IMR-90 (cell line): Measurements from ENCODE around the gene ADAMTS14. TPM values are rescaled to one million over a fixed set of nuclear protein-coding genes. Genes with fewer than 3 reads are reported as not detected.
A peak's percentile ranks its signal among the peaks of the same experiment; 100 is the strongest.

Experiments
- ATAC-seq: fragments of 200-7000 bp; cut with Tn5 transposase; 2 replicates; pipeline ENCODE4 v1.9.1; 2020; ENCODE audit warnings: low read depth, mild to moderate bottlenecking, moderate library complexity
- BruUV-seq: library from RNA; stranded (reverse); fragments of 400-500 nt; replicated peaks from 2 replicates; lab custom pipeline; 2021; lab: Mats Ljungman, UMichigan
- CTCF ChIA-PET: fragments of 300-600 bp; formaldehyde crosslinking; extraction: SDS; loops from one replicate; lab custom pipeline; 2021; ENCODE audit warnings: antibody characterized with exemption; lab: Yijun Ruan, JAX
- POLR2A ChIA-PET: fragments of 300-600 bp; sonication (Branson Sonifier 250); formaldehyde crosslinking; loops from one replicate; lab custom pipeline; 2022; ENCODE audit warnings: antibody characterized with exemption; ENCODE audit not compliant: unreplicated experiment; lab: Charles Lee
- DNase-seq: peaks from one replicate; pipeline ENCODE4 v3.0.0; 2013
- H2AFZ ChIP-seq: replicated peaks from 2 replicates; pipeline ENCODE3; 2013; ENCODE audit warnings: low read length, mild to moderate bottlenecking; ENCODE audit not compliant: poor library complexity
- H2AK5ac ChIP-seq: 2 replicates; pipeline ENCODE4 v1.6.1; 2013; ENCODE audit warnings: low read depth, low read length, inconsistent platforms
- H2AK9ac ChIP-seq: replicated peaks from 2 replicates; pipeline ENCODE3; 2013; ENCODE audit warnings: mild to moderate bottlenecking, low read depth, low read length, moderate library complexity; ENCODE audit not compliant: poor library complexity
- H2BK120ac ChIP-seq: 2 replicates; pipeline ENCODE4 v1.6.1; 2013; ENCODE audit warnings: low read depth, low read length, inconsistent platforms
- H2BK15ac ChIP-seq: 3 replicates; pipeline ENCODE4 v1.6.1; 2013; ENCODE audit warnings: low read depth, low read length, inconsistent platforms
- H2BK20ac ChIP-seq: 2 replicates; pipeline ENCODE4 v1.6.1; 2013; ENCODE audit warnings: low read depth, mild to moderate bottlenecking, inconsistent platforms, low read length, moderate library complexity
- H2BK5ac ChIP-seq: 2 replicates; pipeline ENCODE4 v1.6.1; 2013; ENCODE audit warnings: mild to moderate bottlenecking, low read depth, low read length, inconsistent platforms; ENCODE audit not compliant: poor library complexity, severe bottlenecking
- H3K14ac ChIP-seq: replicated peaks from 2 replicates; pipeline ENCODE4 v1.6.1; 2013; ENCODE audit warnings: low read depth, low read length, inconsistent platforms
- H3K18ac ChIP-seq: 2 replicates; pipeline ENCODE4 v1.6.1; 2013; ENCODE audit warnings: low read depth, low read length, control low read depth
- H3K23ac ChIP-seq: 2 replicates; pipeline ENCODE4 v1.6.1; 2013; ENCODE audit warnings: low read depth, low read length, inconsistent platforms
- H3K27ac ChIP-seq: 2 replicates; pipeline ENCODE4 v1.5.1; 2013; ENCODE audit warnings: mild to moderate bottlenecking, control low read depth, low read length; ENCODE audit not compliant: insufficient read depth
- H3K27me3 ChIP-seq: 2 replicates; pipeline ENCODE4 v1.6.1; 2013; ENCODE audit warnings: low read length; ENCODE audit not compliant: control insufficient read depth, insufficient read depth
- H3K36me3 ChIP-seq: 2 replicates; pipeline ENCODE4 v1.6.1; 2013; ENCODE audit warnings: low read length, mixed read lengths; ENCODE audit not compliant: control insufficient read depth, insufficient read depth
- H3K4ac ChIP-seq: 2 replicates; pipeline ENCODE4 v1.6.1; 2013; ENCODE audit warnings: low read depth, low read length, inconsistent platforms
- H3K4me1 ChIP-seq: 2 replicates; pipeline ENCODE4 v1.6.1; 2013; ENCODE audit warnings: low read length, mixed read lengths; ENCODE audit not compliant: control insufficient read depth, insufficient read depth
- H3K4me2 ChIP-seq: 2 replicates; pipeline ENCODE4 v1.6.1; 2013; ENCODE audit warnings: low read depth, mild to moderate bottlenecking, control low read depth, low read length, moderate library complexity
- H3K4me3 ChIP-seq: 2 replicates; pipeline ENCODE4 v1.5.1; 2013; ENCODE audit warnings: low read depth, mild to moderate bottlenecking, control low read depth, low read length, moderate library complexity; ENCODE audit not compliant: insufficient read depth
- H3K56ac ChIP-seq: 2 replicates; pipeline ENCODE4 v1.6.1; 2013; ENCODE audit warnings: low read length, inconsistent platforms; ENCODE audit not compliant: insufficient read depth; ENCODE audit errors: extremely low read depth
- H3K79me1 ChIP-seq, 2 experiments: 2 replicates each; pipeline ENCODE4 v1.6.1; 2013; ENCODE audit warnings: low read length in 2 of 2, inconsistent platforms in 1 of 2, low read depth in 1 of 2
- H3K9ac ChIP-seq: 2 replicates; pipeline ENCODE4 v1.6.1; 2013; ENCODE audit warnings: low read depth, low read length, control low read depth
- H3K9me1 ChIP-seq: 2 replicates; pipeline ENCODE4 v1.6.1; 2013; ENCODE audit warnings: low read length, inconsistent platforms; ENCODE audit not compliant: insufficient read depth
- H3K9me3 ChIP-seq: 2 replicates; pipeline ENCODE4 v1.6.1; 2013; ENCODE audit warnings: low read length; ENCODE audit not compliant: control insufficient read depth, insufficient read depth
- H4K20me1 ChIP-seq: 2 replicates; pipeline ENCODE4 v1.6.1; 2013; ENCODE audit warnings: low read length, inconsistent platforms; ENCODE audit not compliant: insufficient read depth
- H4K5ac ChIP-seq: 2 replicates; pipeline ENCODE4 v1.6.1; 2013; ENCODE audit warnings: mild to moderate bottlenecking, low read depth, low read length, control low read depth
- H4K8ac ChIP-seq, 2 experiments: 2 replicates each; pipeline ENCODE4 v1.6.1; 2013; ENCODE audit warnings: low read depth in 2 of 2, low read length in 2 of 2, control low read depth in 1 of 2, inconsistent platforms in 1 of 2
- H4K91ac ChIP-seq: 2 replicates; pipeline ENCODE4 v1.6.1; 2013; ENCODE audit warnings: low read depth, low read length, inconsistent platforms; ENCODE audit not compliant: insufficient read depth
- FOS ChIP-seq: fragments of 150-350 bp; IDR thresholded peaks from 2 replicates; pipeline ENCODE4 v1.6.1; 2016; ENCODE audit warnings: low read depth, low read length
- USF2 ChIP-seq: fragments of 150-350 bp; IDR thresholded peaks from 2 replicates; pipeline ENCODE4 v1.6.1; 2017; ENCODE audit warnings: mild to moderate bottlenecking, antibody characterized with exemption, low read length, low read depth
- WGBS, 2 experiments: methylation state at CpG; one replicate each; pipeline versions ENCODE4 v1.1.5 to v1.1.7; 2013; ENCODE audit warnings: missing lambda C conversion rate in 2 of 2; ENCODE audit not compliant: insufficient read length in 1 of 2; ENCODE audit errors: extremely low coverage in 2 of 2; 5-methylcytosine and 5-hydroxymethylcytosine counted together
- dilution Hi-C: fragments of 300-500 bp; cut with HindIII; formaldehyde crosslinking; loops from one replicate; pipeline ENCODE4 v1.14.3; 2018; ENCODE audit warnings: low sequenced_read_pairs; ENCODE audit not compliant: unreplicated experiment
- in situ Hi-C: fragments of 300-500 bp; cut with MboI; formaldehyde crosslinking; loops from 3 replicates; pipeline ENCODE4 v1.14.3; 2019; ENCODE audit warnings: low sequenced_read_pairs, inconsistent platforms, mixed read lengths
- intact Hi-C: fragments of 100-400 bp; cut with micrococcal nuclease; formaldehyde crosslinking; loops from 2 replicates; pipeline ENCODE4 v1.10.0; 2022
- polyA plus RNA-seq, 3 experiments: library from polyadenylated mRNA; depleted of rRNA; stranded (reverse); fragments of >200 nt; gene quantifications; 2 replicates each; pipeline ENCODE4 v1.2.3, GENCODE V29; 2012; ENCODE audit warnings: low replicate concordance in 1 of 3
- total RNA-seq: library from RNA; depleted of rRNA; stranded (reverse); fragments of >200 nt; gene quantifications from 2 replicates; pipeline ENCODE4 v1.2.3, GENCODE V29; 2012

ADAMTS14 gene
- total and polyA plus RNA-seq, 2 of the 4 experiments (the other 2 are of a cell fraction), result under 0.01 to 0.31 TPM

DNA sequence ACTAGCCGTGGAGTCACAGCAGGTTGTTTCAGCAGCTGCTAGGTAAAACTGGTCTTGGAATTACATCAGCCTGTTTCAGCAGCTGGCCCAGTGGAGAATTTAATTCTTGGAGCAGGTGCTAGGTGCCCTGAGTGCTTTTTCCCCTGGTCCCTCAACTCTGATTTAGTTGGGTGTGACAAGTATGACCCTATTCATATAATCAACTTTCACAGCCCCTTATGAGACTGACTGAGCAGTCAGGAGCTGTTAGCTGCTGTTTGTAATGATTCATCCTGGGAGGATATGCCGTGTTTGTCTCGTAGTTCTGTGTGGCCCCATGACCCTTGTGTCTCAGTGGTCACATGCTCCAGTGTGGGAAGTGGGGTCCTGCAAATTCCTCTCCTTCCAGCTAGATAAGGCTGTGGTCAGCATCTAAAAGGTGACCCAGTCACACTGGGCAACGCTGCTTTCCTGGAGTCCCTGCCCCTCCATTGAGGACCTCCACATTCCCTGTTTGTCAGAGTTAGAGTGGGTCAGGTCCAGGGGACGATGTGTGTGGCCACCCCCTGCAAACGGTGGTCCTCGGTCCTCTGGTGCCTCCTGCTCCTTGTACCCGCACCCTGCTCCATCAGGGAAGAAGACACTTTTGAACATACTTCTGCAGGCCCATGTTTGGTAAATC, 84.5 kb downstream of the ADAMTS14 start:
- WGBS, 2 experiments, result 40% methylated on average over 2 of the region's 8 CpGs; no CpG with 5 or more reads in 1 of the 2 experiments
- no TSS peak for BruUV-seq
- TF ChIP-seq FOS (no peak), USF2 (peak; percentile 78)
- Histone ChIP-seq H3K23ac (no peak overlapping the region), H3K27me3 (peaks cover 19% of the 10 kb centered on the region), H3K36me3 (no peaks in the 10 kb centered on the region), H4K20me1 (no peaks in the 10 kb centered on the region), H3K14ac (no peak overlapping the region), H3K4me1 (no peaks in the 10 kb centered on the region), H2BK120ac (no peak overlapping the region), H3K9me1 (no peaks in the 10 kb centered on the region), H3K4me3 (no peak overlapping the region), H4K5ac (no peak overlapping the region), H2BK15ac (no peak overlapping the region), H4K8ac (no peak overlapping the region), H2AK5ac (no peak overlapping the region), H3K4me2 (no peak overlapping the region), H2AK9ac (no peak overlapping the region), H2BK20ac (no peak overlapping the region), H3K56ac (no peak overlapping the region), H3K9me3 (no peaks in the 10 kb centered on the region), H3K18ac (no peak overlapping the region), H4K91ac (no peak overlapping the region), H3K4ac (no peak overlapping the region), H3K27ac (no peak overlapping the region), H2BK5ac (no peak overlapping the region), H3K9ac (no peak overlapping the region), H2AFZ (peak overlapping the region; percentile 44), H3K79me1 (no peaks in the 10 kb centered on the region)
- ChIA-PET CTCF (interaction anchor here (1.5 kb wide), 1 partner anchor 206 kb away, joined by 3 read pairs; no protein-coding TSS in a partner anchor), POLR2A (no interaction called here)
- in situ Hi-C loops, result no loop called here
- ATAC-seq (no peak), DNase-seq (peak; percentile 48)
- dilution Hi-C loops, result no loop called here
- intact Hi-C loops, result no loop called here
